ENCODE results near the gene PLXNB2.

PLXNB2 gene

GRCh38 chr22:50312371-50312770 lies 4.9 kb upstream of the PLXNB2 start:
- DNase-seq (ENCODE audit: low read depth in 3 of 3): no peak

- DNase-seq (ENCODE audit: low read depth in 3 of 3): no peak
Observed at GRCh38 chr22:50311606-50312351, 4.3 kb upstream of the PLXNB2 start.

GRCh38 chr22:50310949-50311444 lies 3.6 kb upstream of the PLXNB2 start:
- DNase-seq (ENCODE audit: low read depth in 3 of 3): no peak

- no peak for DNase-seq (ENCODE audit: low read depth in 3 of 3)
Observed at GRCh38 chr22:50310031-50310722, 2.7 kb upstream of the PLXNB2 start.

- DNase-seq (ENCODE audit: low read depth in 3 of 3): no peak
Observed at GRCh38 chr22:50309601-50309991, 2.1 kb upstream of the PLXNB2 start.

GRCh38 chr22:50308986-50309600 lies 1.6 kb upstream of the PLXNB2 start:
- no peak for DNase-seq (ENCODE audit: low read depth in 3 of 3)

- DNase-seq (ENCODE audit: low read depth in 3 of 3): no peak
Observed at GRCh38 chr22:50308597-50308935, 1.1 kb upstream of the PLXNB2 start.

- no peak for DNase-seq (ENCODE audit: low read depth in 3 of 3)
Observed at GRCh38 chr22:50307890-50308596, 597 bp upstream of the PLXNB2 start.

- DNase-seq (ENCODE audit: low read depth in 3 of 3): no peak
Observed at GRCh38 chr22:50305923-50306566, 1.4 kb downstream of the PLXNB2 start.

- DNase-seq (ENCODE audit: low read depth in 3 of 3): no peak
Observed at GRCh38 chr22:50305393-50305922, 2.0 kb downstream of the PLXNB2 start.

GRCh38 chr22:50304528-50305392 lies 2.7 kb downstream of the PLXNB2 start:
- DNase-seq (ENCODE audit: low read depth in 3 of 3): no peak

- no peak for DNase-seq (ENCODE audit: low read depth in 3 of 3)
Observed at GRCh38 chr22:50303848-50304527, 3.5 kb downstream of the PLXNB2 start.

GRCh38 chr22:50303515-50303847 lies 4.0 kb downstream of the PLXNB2 start:
- no peak for DNase-seq (ENCODE audit: low read depth in 3 of 3)

- DNase-seq (ENCODE audit: low read depth in 3 of 3): no peak
Observed at GRCh38 chr22:50302564-50302963, 4.9 kb downstream of the PLXNB2 start.

- DNase-seq (ENCODE audit: low read depth in 3 of 3): no peak
Observed at GRCh38 chr22:50302041-50302541, 5.4 kb downstream of the PLXNB2 start.

GRCh38 chr22:50301581-50301991 lies 5.9 kb downstream of the PLXNB2 start:
- DNase-seq (ENCODE audit: low read depth in 3 of 3): no peak

GRCh38 chr22:50300620-50301257 lies 6.7 kb downstream of the PLXNB2 start:
- DNase-seq (ENCODE audit: low read depth in 3 of 3): no peak

- DNase-seq (ENCODE audit: low read depth in 3 of 3): no peak
Observed at GRCh38 chr22:50299785-50300619, 7.4 kb downstream of the PLXNB2 start.
